Measurements from ENCODE around the gene MAP2K7.

Gene MAP2K7

DNA sequence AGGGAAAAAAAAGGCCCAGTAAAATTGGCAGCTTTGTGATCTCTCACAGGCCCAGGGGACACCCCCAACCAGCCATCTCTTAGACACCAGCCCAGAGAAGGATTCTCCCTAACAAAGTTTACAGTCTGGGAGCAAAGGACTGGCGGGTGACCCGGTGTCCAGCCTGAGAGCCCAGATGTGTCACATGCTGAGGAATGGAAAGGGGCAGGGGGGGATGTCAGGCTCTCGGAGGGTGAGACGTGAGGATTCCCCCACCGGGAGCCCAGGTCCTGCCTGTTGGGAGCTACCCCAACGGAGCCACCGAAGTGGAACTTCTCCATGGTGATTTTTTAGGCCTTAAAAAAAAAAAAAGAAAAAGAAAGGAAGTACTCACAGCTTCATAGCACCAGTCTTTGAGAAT lies 27.1 kb downstream of the MAP2K7 start:
- no peak overlapping the region for H3K9ac ChIP-seq (ENCODE audit: low read depth, low read length, poor library complexity, severe bottlenecking)
- H3K4me1 ChIP-seq (ENCODE audit: insufficient read depth, low read length, poor library complexity, severe bottlenecking) = peaks cover 3% of the 10 kb centered on the region
- H3K4me2 ChIP-seq (ENCODE audit: low read depth, low read length, poor library complexity, severe bottlenecking) = no peak overlapping the region
- no peaks in the 10 kb centered on the region for H3K27me3 ChIP-seq (ENCODE audit: insufficient read depth, low read length, poor library complexity, severe bottlenecking)
- no peaks in the 10 kb centered on the region for H4K20me1 ChIP-seq (ENCODE audit: insufficient read depth, low read length, poor library complexity, severe bottlenecking)
- H3K9me2 ChIP-seq (replicated peaks; ENCODE audit: low read depth, low read length) = no peaks in the 10 kb centered on the region
- no peak overlapping the region for H3K4me3 ChIP-seq (ENCODE audit: low read length, poor library complexity, severe bottlenecking)
- no peaks in the 10 kb centered on the region for H3K9me3 ChIP-seq (ENCODE audit: insufficient read depth, low read depth, low read length)
- TF ChIP-seq EZH2phosphoT487 (IDR thresholded peaks at IDR 0.05; ENCODE audit: borderline replicate concordance) = no peak
- TF ChIP-seq, protein P1, sequence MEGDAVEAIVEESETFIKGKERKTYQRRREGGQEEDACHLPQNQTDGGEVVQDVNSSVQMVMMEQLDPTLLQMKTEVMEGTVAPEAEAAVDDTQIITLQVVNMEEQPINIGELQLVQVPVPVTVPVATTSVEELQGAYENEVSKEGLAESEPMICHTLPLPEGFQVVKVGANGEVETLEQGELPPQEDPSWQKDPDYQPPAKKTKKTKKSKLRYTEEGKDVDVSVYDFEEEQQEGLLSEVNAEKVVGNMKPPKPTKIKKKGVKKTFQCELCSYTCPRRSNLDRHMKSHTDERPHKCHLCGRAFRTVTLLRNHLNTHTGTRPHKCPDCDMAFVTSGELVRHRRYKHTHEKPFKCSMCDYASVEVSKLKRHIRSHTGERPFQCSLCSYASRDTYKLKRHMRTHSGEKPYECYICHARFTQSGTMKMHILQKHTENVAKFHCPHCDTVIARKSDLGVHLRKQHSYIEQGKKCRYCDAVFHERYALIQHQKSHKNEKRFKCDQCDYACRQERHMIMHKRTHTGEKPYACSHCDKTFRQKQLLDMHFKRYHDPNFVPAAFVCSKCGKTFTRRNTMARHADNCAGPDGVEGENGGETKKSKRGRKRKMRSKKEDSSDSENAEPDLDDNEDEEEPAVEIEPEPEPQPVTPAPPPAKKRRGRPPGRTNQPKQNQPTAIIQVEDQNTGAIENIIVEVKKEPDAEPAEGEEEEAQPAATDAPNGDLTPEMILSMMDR (conservative IDR thresholded peaks at IDR 0.05; ENCODE audit: low read length) = no peak
- no peaks in the 10 kb centered on the region for H3K79me2 ChIP-seq (ENCODE audit: insufficient read depth, low read length)
- peaks cover 32% of the 10 kb centered on the region; the same call in 1 of the 2 replicates for H3K36me3 ChIP-seq (ENCODE audit: insufficient read depth, low read length)
- no peak overlapping the region for H2AFZ ChIP-seq (ENCODE audit: low read length)
- H3F3A ChIP-seq (ENCODE audit: low read depth) = no peaks in the 10 kb centered on the region

DNA sequence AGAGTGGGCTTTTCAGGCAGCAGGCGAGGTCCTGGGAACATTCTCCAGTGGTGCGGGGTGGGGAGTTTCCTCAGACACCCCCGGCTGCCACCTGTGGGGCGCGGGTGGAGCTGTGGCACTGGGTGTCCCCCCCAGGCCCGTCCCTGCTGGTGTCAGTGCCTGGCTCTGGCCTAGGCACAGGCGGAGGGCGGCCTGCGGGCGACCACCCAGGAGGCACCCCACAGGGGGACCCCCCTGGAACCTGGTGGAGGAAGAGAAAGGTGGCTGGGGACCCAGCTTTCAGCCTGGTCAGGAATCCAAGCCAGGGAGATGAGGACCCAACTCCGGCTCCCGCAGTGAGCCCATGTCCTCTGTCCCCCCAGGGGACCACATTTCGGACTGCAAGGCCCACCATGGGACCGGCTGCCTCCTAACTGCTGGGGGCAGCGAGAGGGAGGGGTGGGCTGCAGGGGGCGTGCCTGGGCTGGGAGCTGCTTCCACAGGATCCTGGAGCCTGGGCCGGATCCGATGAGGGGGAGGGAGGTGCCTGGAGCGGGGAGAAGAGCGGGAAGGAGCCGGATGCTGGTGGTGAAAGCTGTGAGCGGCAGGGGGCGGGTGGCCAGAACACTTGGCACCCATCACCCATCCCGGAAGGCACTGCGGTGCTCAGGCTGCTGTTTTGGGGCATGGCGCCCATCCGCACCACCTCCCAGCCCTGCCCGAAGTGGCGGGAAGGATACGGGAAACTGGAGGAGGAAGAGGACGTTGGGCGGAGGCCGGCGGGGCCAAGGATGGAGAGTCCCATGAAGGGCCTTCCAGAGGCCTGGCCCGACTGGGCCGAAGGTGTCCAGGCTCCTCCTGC lies 27.8 kb downstream of the MAP2K7 start:
- no peak for TF ChIP-seq EZH2phosphoT487 (IDR thresholded peaks at IDR 0.05; ENCODE audit: borderline replicate concordance)
- TF ChIP-seq, protein P1 (conservative IDR thresholded peaks at IDR 0.05; ENCODE audit: low read length) = no peak
- Histone ChIP-seq H3K27me3 (ENCODE audit: insufficient read depth, low read length, poor library complexity, severe bottlenecking) (no peaks in the 10 kb centered on the region), H2AFZ (ENCODE audit: low read length) (no peak overlapping the region), H4K20me1 (ENCODE audit: insufficient read depth, low read length, poor library complexity, severe bottlenecking) (no peaks in the 10 kb centered on the region), H3K9me3 (ENCODE audit: insufficient read depth, low read depth, low read length) (no peaks in the 10 kb centered on the region), H3K9me2 (replicated peaks; ENCODE audit: low read depth, low read length) (no peaks in the 10 kb centered on the region), H3K36me3 (ENCODE audit: insufficient read depth, low read length) (peaks cover 36% of the 10 kb centered on the region; the same call in 1 of the 2 replicates), H3F3A (ENCODE audit: low read depth) (no peaks in the 10 kb centered on the region), H3K9ac (ENCODE audit: low read depth, low read length, poor library complexity, severe bottlenecking) (no peak overlapping the region), H3K4me3 (ENCODE audit: low read length, poor library complexity, severe bottlenecking) (no peak overlapping the region), H3K4me2 (ENCODE audit: low read depth, low read length, poor library complexity, severe bottlenecking) (no peak overlapping the region), H3K79me2 (ENCODE audit: insufficient read depth, low read length) (no peaks in the 10 kb centered on the region), H3K4me1 (ENCODE audit: insufficient read depth, low read length, poor library complexity, severe bottlenecking) (no peaks in the 10 kb centered on the region)

DNA sequence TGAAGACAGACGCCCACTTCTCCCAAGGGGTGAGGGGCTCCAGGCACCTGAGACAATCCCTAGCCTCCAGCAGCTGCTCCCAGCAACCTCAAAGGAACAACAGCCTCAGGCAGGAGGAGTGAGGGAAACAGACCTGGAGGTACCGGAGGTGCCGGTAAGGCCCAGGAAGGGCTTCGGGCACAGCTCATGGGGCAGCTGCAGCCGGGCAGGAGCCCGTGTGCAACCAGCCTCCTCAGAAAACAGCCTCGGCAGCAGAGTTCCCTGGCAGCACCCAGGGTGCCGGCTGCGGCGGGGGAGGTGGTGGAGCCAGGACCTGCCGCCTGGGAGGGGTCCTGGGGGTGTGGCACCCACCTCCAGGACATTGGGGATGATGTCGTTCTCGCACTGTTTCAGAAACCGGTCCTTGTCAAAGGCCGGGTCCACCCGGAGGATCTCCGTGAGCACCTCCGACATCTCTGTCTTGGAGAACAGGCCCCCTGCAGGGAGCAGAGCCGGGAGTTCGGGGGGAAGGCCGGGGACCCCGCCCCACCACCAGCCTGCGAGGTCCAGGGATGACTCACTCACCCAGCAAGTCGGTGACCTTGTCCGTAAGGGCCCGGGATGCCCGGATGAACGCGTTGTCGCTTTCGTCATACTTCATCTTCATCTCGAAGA lies 28.7 kb downstream of the MAP2K7 start:
- no peaks in the 10 kb centered on the region for H3K9me3 ChIP-seq (ENCODE audit: insufficient read depth, low read depth, low read length)
- TF ChIP-seq EZH2phosphoT487 (IDR thresholded peaks at IDR 0.05; ENCODE audit: borderline replicate concordance) = no peak
- TF ChIP-seq, protein P1 (conservative IDR thresholded peaks at IDR 0.05; ENCODE audit: low read length) = no peak
- H3K27me3 ChIP-seq (ENCODE audit: insufficient read depth, low read length, poor library complexity, severe bottlenecking) = no peaks in the 10 kb centered on the region
- no peaks in the 10 kb centered on the region for H3K79me2 ChIP-seq (ENCODE audit: insufficient read depth, low read length)
- H3K4me1 ChIP-seq (ENCODE audit: insufficient read depth, low read length, poor library complexity, severe bottlenecking) = no peaks in the 10 kb centered on the region
- H3K4me3 ChIP-seq (ENCODE audit: low read length, poor library complexity, severe bottlenecking) = no peak overlapping the region
- no peak overlapping the region for H3K4me2 ChIP-seq (ENCODE audit: low read depth, low read length, poor library complexity, severe bottlenecking)
- H3F3A ChIP-seq (ENCODE audit: low read depth) = no peaks in the 10 kb centered on the region
- no peaks in the 10 kb centered on the region for H3K9me2 ChIP-seq (replicated peaks; ENCODE audit: low read depth, low read length)
- no peaks in the 10 kb centered on the region for H4K20me1 ChIP-seq (ENCODE audit: insufficient read depth, low read length, poor library complexity, severe bottlenecking)
- peaks cover 39% of the 10 kb centered on the region; the same call in 1 of the 2 replicates for H3K36me3 ChIP-seq (ENCODE audit: insufficient read depth, low read length)
- H2AFZ ChIP-seq (ENCODE audit: low read length) = no peak overlapping the region
- no peak overlapping the region for H3K9ac ChIP-seq (ENCODE audit: low read depth, low read length, poor library complexity, severe bottlenecking)

Measured in Loucy (cell line).